ENCODE data around the gene CTNNA2.
"Not testable (repeated sequence)": the region's sequence is repeated elsewhere in the genome, so short reads cannot be mapped to it uniquely, and the experiment has no call there.

CTNNA2 gene

GRCh38 chr2:80132281-80132680 lies 619.4 kb downstream of the CTNNA2 start:
- DNase-seq (ENCODE audit: low read depth in 2 of 3, low spot score in 2 of 3) = no peak

- DNase-seq (ENCODE audit: low read depth in 2 of 3, low spot score in 2 of 3) = no peak
Observed at GRCh38 chr2:80135001-80135400, 622.1 kb downstream of the CTNNA2 start.

GRCh38 chr2:80136338-80136737 lies 623.5 kb downstream of the CTNNA2 start:
- DNase-seq (ENCODE audit: low read depth in 2 of 3, low spot score in 2 of 3) = no peak

GRCh38 chr2:80139001-80139400 lies 626.1 kb downstream of the CTNNA2 start:
- no peak for DNase-seq (ENCODE audit: low read depth in 2 of 3, low spot score in 2 of 3)

- no peak for DNase-seq (ENCODE audit: low read depth in 2 of 3, low spot score in 2 of 3)
Observed at GRCh38 chr2:80141007-80141726, 628.3 kb downstream of the CTNNA2 start.

- DNase-seq (ENCODE audit: low read depth in 2 of 3, low spot score in 2 of 3) = no peak
Observed at GRCh38 chr2:80145499-80145898, 632.6 kb downstream of the CTNNA2 start.

- DNase-seq (ENCODE audit: low read depth in 2 of 3, low spot score in 2 of 3) = not testable (repeated sequence)
Observed at GRCh38 chr2:80146757-80147156, 633.9 kb downstream of the CTNNA2 start.

GRCh38 chr2:80147690-80148089 lies 634.8 kb downstream of the CTNNA2 start:
- DNase-seq (ENCODE audit: low read depth in 2 of 3, low spot score in 2 of 3) = no peak

GRCh38 chr2:80148906-80149305 lies 636.1 kb downstream of the CTNNA2 start:
- DNase-seq (ENCODE audit: low read depth in 2 of 3, low spot score in 2 of 3) = no peak

GRCh38 chr2:80149991-80150390 lies 637.1 kb downstream of the CTNNA2 start:
- no peak for DNase-seq (ENCODE audit: low read depth in 2 of 3, low spot score in 2 of 3)

GRCh38 chr2:80151248-80151647 lies 638.4 kb downstream of the CTNNA2 start:
- no peak for DNase-seq (ENCODE audit: low read depth in 2 of 3, low spot score in 2 of 3)

- DNase-seq (ENCODE audit: low read depth in 2 of 3, low spot score in 2 of 3) = no peak
Observed at GRCh38 chr2:80151651-80152050, 638.8 kb downstream of the CTNNA2 start.

GRCh38 chr2:80153151-80153550 lies 640.3 kb downstream of the CTNNA2 start:
- DNase-seq (ENCODE audit: low read depth in 2 of 3, low spot score in 2 of 3) = no peak

GRCh38 chr2:80153768-80154167 lies 640.9 kb downstream of the CTNNA2 start:
- DNase-seq (ENCODE audit: low read depth in 2 of 3, low spot score in 2 of 3) = no peak

- no peak for DNase-seq (ENCODE audit: low read depth in 2 of 3, low spot score in 2 of 3)
Observed at GRCh38 chr2:80154231-80154915, 641.5 kb downstream of the CTNNA2 start.

GRCh38 chr2:80164375-80164774 lies 651.5 kb downstream of the CTNNA2 start:
- DNase-seq (ENCODE audit: low read depth in 2 of 3, low spot score in 2 of 3) = no peak

- DNase-seq (ENCODE audit: low read depth in 2 of 3, low spot score in 2 of 3) = no peak
Observed at GRCh38 chr2:80166483-80167171, 653.8 kb downstream of the CTNNA2 start.

GRCh38 chr2:80167284-80167808 lies 654.5 kb downstream of the CTNNA2 start:
- DNase-seq (ENCODE audit: low read depth in 2 of 3, low spot score in 2 of 3) = no peak

GRCh38 chr2:80168037-80168436 lies 655.2 kb downstream of the CTNNA2 start:
- DNase-seq (ENCODE audit: low read depth in 2 of 3, low spot score in 2 of 3) = no peak

- DNase-seq (ENCODE audit: low read depth in 2 of 3, low spot score in 2 of 3) = no peak
Observed at GRCh38 chr2:80168801-80169200, 656.0 kb downstream of the CTNNA2 start.

GRCh38 chr2:80169811-80170594 lies 657.2 kb downstream of the CTNNA2 start:
- no peak for DNase-seq (ENCODE audit: low read depth in 2 of 3, low spot score in 2 of 3)

Measured in activated CD8-positive, alpha-beta memory T cell treated with anti-CD3 and anti-CD28 coated beads for 48 hours (primary cell).